Right renal pelvis (tissue), 4 donors: Measurements from ENCODE around the gene HIGD1C. TPM values are rescaled to one million over a fixed set of nuclear protein-coding genes. Genes with fewer than 3 reads are reported as not detected.

Experiments
- DNase-seq, 4 donors: peaks; one replicate each; pipeline ENCODE4 v3.0.0-alpha.2; 2013; ENCODE audit warnings: low read depth in 4 of 4, low spot score in 3 of 4, missing footprints in 1 of 4
- polyA plus RNA-seq, 4 donors: library from polyadenylated mRNA; unstranded; fragments of 120-200 nt; gene quantifications; one replicate each; pipeline ENCODE4 v1.2.1, GENCODE V29; 2013; ENCODE audit not compliant: insufficient read length in 4 of 4

HIGD1C gene
- polyA plus RNA-seq, 4 donors, result 0.27 TPM; not detected in 3

- no peak for DNase-seq
Measured at GRCh38 chr12:50981319-50982239, 29.2 kb downstream of the HIGD1C start.

GRCh38 chr12:50984586-50985298, 32.4 kb downstream of the HIGD1C start:
- DNase-seq, result no peak

- no peak for DNase-seq
Measured at GRCh38 chr12:50985322-50985721, 33.0 kb downstream of the HIGD1C start.

- peak; percentile 18 to 47 (median 36) for DNase-seq
Measured at GRCh38 chr12:50986966-50987737, 34.8 kb downstream of the HIGD1C start.

GRCh38 chr12:50988051-50988450, 35.7 kb downstream of the HIGD1C start:
- DNase-seq, result no peak

GRCh38 chr12:50988871-50989270, 36.5 kb downstream of the HIGD1C start:
- DNase-seq, result no peak

GRCh38 chr12:50990147-50990727, 37.9 kb downstream of the HIGD1C start:
- DNase-seq, result no peak

GRCh38 chr12:50990791-50991190, 38.4 kb downstream of the HIGD1C start:
- DNase-seq, result no peak

- DNase-seq, result no peak
Measured at GRCh38 chr12:50991291-50991690, 38.9 kb downstream of the HIGD1C start.

- no peak for DNase-seq
Measured at GRCh38 chr12:50992819-50993218, 40.5 kb downstream of the HIGD1C start.

GRCh38 chr12:50999093-50999492, 46.7 kb downstream of the HIGD1C start:
- no peak for DNase-seq

- no peak for DNase-seq
Measured at GRCh38 chr12:51000245-51000644, 47.9 kb downstream of the HIGD1C start.

GRCh38 chr12:51001799-51002198, 49.5 kb downstream of the HIGD1C start:
- no peak for DNase-seq

- no peak for DNase-seq
Measured at GRCh38 chr12:51004504-51004903, 52.2 kb downstream of the HIGD1C start.

- no peak for DNase-seq
Measured at GRCh38 chr12:51005030-51005429, 52.7 kb downstream of the HIGD1C start.

- no peak for DNase-seq
Measured at GRCh38 chr12:51005671-51006070, 53.3 kb downstream of the HIGD1C start.

- no peak for DNase-seq
Measured at GRCh38 chr12:51008329-51009055, 56.1 kb downstream of the HIGD1C start.

GRCh38 chr12:51009056-51009440, 56.7 kb downstream of the HIGD1C start:
- no peak for DNase-seq

- no peak for DNase-seq
Measured at GRCh38 chr12:51011955-51012354, 59.6 kb downstream of the HIGD1C start.
